SK-N-SH treated with all-trans-retinoic acid at 6 μM for 48 hours (cell line): ENCODE measurements around the gene SLC39A2.

ENCODE experiments used
- CSDC2 ChIP-seq: fragments of 250-450 bp; sonication (Bioruptor Pico); IDR thresholded peaks from 2 replicates; pipeline ENCODE4 v1.5.0; 2020; ENCODE audit warnings: mild to moderate bottlenecking, moderate library complexity
- TSHZ2 ChIP-seq: fragments of 250-450 bp; sonication (Bioruptor Pico); IDR thresholded peaks from 2 replicates; pipeline ENCODE4 v1.5.0; 2020; ENCODE audit warnings: mild to moderate bottlenecking, moderate library complexity
- ZFP3 ChIP-seq: fragments of 250-450 bp; sonication (Bioruptor Pico); IDR thresholded peaks from 2 replicates; pipeline ENCODE4 v1.5.0; 2020; ENCODE audit warnings: mild to moderate bottlenecking, moderate library complexity
- TF ChIP-seq, protein P1 (sequence below): fragments of 250-450 bp; sonication (Bioruptor Pico); IDR thresholded peaks from 2 replicates; pipeline ENCODE4 v1.8.0; 2020; ENCODE audit warnings: mild to moderate bottlenecking, moderate library complexity, borderline replicate concordance
- TF ChIP-seq, protein P2 (sequence below): fragments of 250-450 bp; sonication (Bioruptor Pico); IDR thresholded peaks from 2 replicates; pipeline ENCODE4 v1.8.0; 2021; ENCODE audit warnings: low read depth, mild to moderate bottlenecking, moderate library complexity, borderline replicate concordance

- TF ChIP-seq, protein P1, sequence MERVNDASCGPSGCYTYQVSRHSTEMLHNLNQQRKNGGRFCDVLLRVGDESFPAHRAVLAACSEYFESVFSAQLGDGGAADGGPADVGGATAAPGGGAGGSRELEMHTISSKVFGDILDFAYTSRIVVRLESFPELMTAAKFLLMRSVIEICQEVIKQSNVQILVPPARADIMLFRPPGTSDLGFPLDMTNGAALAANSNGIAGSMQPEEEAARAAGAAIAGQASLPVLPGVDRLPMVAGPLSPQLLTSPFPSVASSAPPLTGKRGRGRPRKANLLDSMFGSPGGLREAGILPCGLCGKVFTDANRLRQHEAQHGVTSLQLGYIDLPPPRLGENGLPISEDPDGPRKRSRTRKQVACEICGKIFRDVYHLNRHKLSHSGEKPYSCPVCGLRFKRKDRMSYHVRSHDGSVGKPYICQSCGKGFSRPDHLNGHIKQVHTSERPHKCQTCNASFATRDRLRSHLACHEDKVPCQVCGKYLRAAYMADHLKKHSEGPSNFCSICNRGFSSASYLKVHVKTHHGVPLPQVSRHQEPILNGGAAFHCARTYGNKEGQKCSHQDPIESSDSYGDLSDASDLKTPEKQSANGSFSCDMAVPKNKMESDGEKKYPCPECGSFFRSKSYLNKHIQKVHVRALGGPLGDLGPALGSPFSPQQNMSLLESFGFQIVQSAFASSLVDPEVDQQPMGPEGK (CRISPR knock-in tag) = no peak
- TF ChIP-seq ZFP3 = no peak
- no peak for TF ChIP-seq CSDC2
- no peak for TF ChIP-seq TSHZ2
- TF ChIP-seq, protein P2, sequence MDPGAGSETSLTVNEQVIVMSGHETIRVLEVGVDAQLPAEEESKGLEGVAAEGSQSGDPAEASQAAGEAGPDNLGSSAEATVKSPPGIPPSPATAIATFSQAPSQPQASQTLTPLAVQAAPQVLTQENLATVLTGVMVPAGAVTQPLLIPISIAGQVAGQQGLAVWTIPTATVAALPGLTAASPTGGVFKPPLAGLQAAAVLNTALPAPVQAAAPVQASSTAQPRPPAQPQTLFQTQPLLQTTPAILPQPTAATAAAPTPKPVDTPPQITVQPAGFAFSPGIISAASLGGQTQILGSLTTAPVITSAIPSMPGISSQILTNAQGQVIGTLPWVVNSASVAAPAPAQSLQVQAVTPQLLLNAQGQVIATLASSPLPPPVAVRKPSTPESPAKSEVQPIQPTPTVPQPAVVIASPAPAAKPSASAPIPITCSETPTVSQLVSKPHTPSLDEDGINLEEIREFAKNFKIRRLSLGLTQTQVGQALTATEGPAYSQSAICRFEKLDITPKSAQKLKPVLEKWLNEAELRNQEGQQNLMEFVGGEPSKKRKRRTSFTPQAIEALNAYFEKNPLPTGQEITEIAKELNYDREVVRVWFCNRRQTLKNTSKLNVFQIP (CRISPR knock-in tag) = no peak
Measured at GRCh38 chr14:21003788-21004346, 4.8 kb downstream of the SLC39A2 start.
